HG02840 (cell line): ENCODE results near the gene ASTN2.
"Not testable (repeated sequence)": the region's sequence is repeated elsewhere in the genome, so short reads cannot be mapped to it uniquely, and the experiment has no call there.

Experiments used
- ATAC-seq: cut with Tn5 transposase; IDR thresholded peaks from one replicate; pipeline ENCODE4 v1.9.1; 2021; ENCODE audit warnings: mild to moderate bottlenecking, moderate library complexity, moderate number of reproducible peaks; ENCODE audit not compliant: unreplicated experiment, low FRiP score

The ASTN2 gene

DNA sequence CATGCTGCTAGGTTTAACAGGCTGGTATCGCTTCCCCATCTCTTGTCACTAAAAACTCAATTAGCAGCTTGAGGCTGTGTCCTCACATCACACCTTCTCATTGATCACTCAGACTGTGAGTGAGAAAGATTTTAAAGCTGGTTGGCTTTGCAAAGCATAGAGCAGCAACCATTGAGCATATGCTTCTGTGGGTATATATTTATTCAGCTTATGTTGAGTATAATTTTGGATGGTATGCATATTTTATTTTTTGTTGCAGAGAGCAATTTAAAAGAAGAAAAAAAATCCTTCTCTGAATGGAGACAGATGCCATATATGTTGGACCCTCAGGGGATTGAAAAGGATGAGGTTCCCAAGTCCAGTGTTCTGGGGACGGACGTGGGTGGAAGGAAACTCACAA is 565.1 kb downstream of the ASTN2 start:
- no peak for ATAC-seq

DNA sequence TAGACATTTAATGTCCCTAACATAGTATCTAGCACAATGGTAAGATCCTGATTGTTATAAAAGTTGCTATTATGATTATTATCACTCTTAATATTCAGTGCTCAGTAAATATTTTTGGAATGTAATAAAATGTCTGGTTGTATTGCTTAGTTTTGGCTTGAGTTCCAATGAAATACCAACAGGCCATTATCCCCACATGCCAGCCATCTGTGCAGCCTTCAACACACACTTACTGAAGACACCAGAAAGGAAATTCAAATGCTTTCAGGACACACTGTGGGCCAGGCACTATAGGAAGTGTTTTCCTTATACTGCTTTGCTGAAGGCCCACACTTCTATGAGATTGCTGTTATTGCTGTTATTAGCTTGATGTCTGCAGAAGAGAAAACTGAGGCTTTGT is 570.2 kb downstream of the ASTN2 start:
- no peak for ATAC-seq

GRCh38 chr9:116843863-116844620 is 570.8 kb downstream of the ASTN2 start:
- ATAC-seq = no peak

DNA sequence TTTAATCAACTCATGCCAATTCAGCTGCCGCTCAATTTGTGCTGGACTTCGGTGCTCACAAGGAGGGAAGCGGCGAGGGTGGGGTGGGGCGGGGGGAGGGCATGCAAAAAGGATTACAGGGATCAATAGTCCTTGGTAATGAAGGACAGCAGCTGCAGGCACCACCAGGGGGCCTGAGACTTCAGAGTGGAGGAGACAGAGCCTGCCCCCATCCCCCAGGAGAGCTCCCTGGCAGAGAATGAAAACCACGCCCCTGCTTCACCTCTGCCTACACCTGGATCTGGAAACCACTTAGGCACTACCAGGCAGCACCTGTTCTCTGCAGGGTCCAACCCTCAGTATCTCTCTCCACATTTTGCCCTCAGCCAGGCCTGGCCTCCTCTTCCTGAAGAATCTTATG is 572.2 kb downstream of the ASTN2 start:
- ATAC-seq = no peak

DNA sequence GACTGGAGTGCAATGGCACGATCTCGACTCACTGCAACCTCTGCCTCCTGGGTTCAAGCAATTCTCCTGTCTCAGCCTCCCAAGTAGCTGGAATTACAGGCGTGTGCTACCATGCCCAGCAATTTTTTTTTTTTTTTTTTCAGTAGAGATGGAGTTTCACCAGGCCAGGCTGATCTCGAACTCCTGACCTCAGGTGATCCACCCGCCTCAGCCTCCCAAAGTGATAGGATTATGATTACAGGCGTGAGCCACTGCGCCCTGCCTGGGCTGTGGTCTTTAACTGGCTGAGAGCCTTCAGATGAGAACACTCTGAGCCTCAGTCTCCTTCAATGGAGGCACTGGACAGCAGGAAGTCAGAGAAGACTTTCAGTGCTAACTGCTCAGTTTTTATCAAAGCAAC is 576.4 kb downstream of the ASTN2 start:
- ATAC-seq = not testable (repeated sequence)

- ATAC-seq = no peak
Observed at GRCh38 chr9:116837018-116837989, 577.6 kb downstream of the ASTN2 start.

DNA sequence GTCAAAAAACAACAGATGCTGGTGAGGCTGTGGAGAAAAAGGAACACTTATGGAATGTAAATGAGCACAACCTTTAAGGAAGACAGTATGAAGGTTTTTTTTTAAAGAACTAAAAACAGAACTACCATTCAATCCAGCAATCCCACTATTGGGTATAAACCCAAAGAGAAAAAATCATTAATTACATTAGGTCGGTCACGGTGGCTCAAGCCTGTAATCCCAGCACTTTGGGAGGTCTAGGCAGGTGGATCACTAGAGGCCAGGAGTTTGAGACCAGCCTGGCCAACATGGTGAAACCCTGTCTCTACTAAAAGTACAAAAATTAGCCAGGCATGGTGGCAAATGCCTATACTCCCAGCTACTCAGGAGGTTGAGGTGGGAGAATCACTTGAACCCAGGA is 584.5 kb downstream of the ASTN2 start:
- not testable (repeated sequence) for ATAC-seq

DNA sequence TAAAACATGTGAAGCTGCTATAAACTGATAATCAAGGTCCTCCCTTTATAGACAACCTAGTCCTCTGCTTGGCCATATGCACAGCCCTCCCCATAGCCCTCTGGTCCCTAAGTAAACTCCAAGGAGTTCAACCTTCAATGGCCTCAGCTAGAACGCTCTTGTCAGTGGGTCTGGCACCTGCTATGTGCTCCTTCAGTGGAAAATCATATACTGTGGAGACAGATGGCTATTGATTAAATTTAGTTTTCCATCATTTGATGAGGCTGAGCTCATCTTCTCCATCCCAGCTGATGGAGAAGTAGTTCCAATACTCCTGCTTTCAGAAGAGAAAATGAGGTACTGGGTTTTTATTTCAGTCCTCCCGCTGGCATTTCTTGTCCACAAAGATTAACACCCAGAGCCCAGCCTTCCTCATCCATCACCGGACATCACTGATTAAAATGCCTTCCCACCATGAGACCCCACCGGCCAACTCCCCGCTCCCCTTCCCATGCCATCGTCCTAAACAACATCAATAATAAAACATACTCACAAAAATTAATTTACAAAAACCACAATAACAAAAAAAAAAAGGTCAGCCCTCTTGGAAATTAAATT is 593.1 kb downstream of the ASTN2 start:
- ATAC-seq = no peak

GRCh38 chr9:116819116-116819515 is 595.7 kb downstream of the ASTN2 start:
- no peak for ATAC-seq

DNA sequence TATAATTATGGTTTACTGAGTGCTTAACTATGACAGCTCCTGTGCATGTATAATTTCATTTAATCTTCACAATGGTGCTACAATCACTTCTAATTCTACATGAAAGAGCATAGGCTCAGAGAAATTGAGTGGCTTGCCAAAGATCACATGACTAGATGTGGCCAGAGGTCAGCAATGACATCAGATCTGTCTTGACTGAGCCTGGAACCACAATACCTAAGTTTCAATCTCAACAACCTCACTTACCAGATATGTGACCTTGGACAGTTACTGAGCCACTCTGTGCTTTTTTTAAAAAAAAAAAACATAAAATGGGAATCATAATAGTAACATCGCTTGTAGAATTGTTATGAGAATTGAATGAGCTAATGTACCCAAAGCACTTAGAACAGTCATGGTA is 597.1 kb downstream of the ASTN2 start:
- no peak for ATAC-seq

- ATAC-seq = no peak
Observed at GRCh38 chr9:116816484-116816883, 598.4 kb downstream of the ASTN2 start.

GRCh38 chr9:116815835-116816234 is 599.0 kb downstream of the ASTN2 start:
- ATAC-seq = no peak

- no peak for ATAC-seq
Observed at GRCh38 chr9:116813031-116813300, 601.9 kb downstream of the ASTN2 start.

DNA sequence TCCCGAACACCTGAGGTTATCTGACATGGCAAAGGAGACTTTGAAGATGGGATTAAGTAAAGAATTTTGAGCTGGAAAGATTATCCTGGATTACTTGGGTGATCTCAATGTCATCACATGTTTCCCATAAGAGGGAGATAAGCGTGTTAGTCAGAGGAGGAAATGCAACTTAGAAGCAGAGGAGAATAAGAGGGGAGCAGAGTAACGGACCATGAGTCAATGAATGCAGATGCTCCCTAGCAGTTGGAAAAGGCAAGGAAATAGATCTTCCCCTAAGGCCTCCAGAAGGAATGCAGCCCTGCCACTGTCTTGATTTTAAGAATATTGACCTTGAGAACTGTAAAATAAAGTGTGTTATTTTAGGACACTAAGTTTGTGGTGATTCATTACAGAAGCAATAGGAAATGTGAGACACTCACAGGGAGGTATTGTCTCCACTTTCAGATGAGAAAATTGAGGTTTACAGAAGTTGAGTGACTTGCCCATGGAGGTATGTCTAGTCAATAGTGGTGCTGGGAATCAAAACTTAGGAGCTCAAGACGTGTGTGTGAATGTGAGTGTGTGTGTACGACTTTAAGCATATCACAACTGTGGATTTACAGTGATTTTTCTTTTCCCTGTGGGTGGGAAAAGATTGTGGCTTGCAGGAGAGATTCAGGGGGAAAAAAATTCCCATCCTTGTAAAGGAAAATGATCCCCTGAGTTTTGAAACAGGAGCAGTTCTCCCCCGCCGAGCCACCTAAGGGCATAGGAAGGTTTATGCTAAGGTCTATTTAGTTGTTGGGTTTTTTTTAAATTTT is 602.4 kb downstream of the ASTN2 start:
- no peak for ATAC-seq

DNA sequence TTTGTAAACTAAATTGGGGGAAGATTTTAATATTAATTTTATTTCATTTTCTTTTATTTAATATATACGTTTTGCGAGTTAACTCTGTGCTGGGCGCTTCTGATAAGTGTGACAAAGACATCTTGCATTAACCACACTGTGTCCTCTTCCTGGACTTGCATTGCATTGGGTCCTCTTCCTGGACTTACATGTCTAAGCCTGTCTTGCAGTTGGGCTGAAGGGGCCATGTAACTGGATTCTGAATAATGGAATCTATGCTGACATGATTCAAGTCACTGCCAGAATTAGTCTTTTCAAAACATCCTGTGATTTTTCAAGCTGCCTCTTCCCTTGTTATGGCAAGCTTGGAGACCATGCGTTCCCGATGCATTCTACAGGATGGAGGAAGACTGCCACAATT is 605.2 kb downstream of the ASTN2 start:
- ATAC-seq = no peak

DNA sequence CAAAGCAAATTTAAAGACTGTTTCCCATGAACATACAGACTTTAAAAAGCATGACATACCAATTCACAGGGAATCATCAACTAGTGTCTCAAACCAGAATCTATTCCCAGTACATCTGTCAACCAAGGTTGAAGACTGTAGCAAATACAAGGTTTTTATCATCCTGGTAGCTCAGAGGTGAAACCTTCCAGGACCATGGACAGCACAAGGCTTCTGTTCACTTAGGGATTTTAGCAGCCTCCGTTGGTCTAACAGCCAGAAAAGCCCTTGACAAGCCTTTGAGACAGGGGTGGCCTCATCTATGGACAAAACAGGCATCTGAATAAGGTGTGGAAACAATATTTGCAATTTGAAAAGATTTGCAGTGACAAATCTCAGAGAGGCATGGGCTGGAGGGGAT is 608.8 kb downstream of the ASTN2 start:
- no peak for ATAC-seq

- no peak for ATAC-seq
Observed at GRCh38 chr9:116800885-116801284, 614.0 kb downstream of the ASTN2 start.

DNA sequence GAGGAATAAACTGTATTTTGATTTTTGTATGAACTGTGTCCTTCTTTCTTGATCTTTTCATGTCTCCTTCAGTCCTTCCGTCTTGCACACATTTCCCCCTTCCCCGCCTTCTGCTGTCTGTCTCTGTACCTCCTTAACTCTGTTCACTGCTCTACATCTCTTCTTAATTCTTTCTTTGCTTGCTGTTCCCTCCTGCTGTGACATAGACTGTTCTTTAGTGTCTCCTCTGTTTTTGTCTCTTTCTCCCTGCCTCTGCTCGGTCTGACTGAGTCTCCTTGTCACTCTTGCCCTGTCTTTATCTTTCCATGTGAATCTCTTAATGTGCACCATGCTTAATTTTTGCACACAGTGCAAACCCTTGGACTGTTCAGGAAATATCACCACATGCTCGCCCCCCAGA is 614.8 kb downstream of the ASTN2 start:
- ATAC-seq = no peak

DNA sequence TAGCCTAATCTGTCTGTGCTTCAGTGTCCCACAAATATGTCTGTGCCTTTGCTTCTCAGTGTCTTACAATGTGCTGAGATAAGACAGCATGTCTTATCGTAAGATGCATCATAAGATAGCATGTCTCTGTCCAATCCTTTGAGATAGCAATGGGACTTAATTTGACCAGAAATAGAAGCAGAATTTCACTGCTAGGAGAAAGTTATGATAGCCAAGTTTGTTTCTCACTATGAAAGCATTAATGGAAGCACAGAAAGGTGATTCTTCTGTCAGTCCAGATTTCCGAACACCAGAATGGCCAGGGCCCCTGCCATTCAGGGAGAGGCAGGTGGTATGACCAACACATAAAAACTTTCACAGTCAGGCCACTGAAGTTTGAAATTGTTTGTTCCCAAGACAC is 616.3 kb downstream of the ASTN2 start:
- ATAC-seq = no peak

DNA sequence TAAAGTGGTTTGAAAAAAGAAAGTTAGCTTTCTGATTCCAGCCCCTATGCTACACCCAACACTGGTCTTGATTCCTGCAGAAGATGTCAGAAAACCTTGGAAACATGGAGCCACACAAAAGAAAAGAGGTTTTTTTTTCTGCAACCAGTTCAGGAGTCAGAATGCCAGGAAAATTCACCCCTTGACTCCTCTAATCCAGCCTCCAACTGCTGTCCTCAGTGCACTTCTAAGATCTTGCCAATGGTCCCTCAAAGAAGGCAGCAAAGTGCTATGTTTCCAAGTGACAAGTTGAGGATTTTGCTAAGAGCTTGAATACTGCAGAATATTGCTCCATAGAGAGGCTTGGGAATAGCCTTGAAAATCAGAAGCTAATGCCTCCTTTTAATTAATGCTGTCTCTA is 617.6 kb downstream of the ASTN2 start:
- no peak for ATAC-seq

GRCh38 chr9:116796669-116797068 is 618.2 kb downstream of the ASTN2 start:
- ATAC-seq = no peak
